HepG2 (cell line): ENCODE results near the gene TPGS1. TPM values are rescaled to one million over a fixed set of nuclear protein-coding genes. Genes with fewer than 3 reads are reported as not detected.

Source experiments
- AHDC1 ChIP-seq: sonication (generic); formaldehyde crosslinking; IDR thresholded peaks from 2 replicates; pipeline ENCODE4 v1.5.1; 2020; ENCODE audit warnings: mild to moderate bottlenecking, missing genetic modification reagents, borderline replicate concordance
- AHR ChIP-seq: IDR thresholded peaks from 2 replicates; pipeline ENCODE4 v1.6.1; 2018; ENCODE audit warnings: missing genetic modification reagents, missing compliant biosample characterization
- ATF5 ChIP-seq: sonication (generic); formaldehyde crosslinking; IDR thresholded peaks from 2 replicates; pipeline ENCODE4 v1.4.0; 2020; ENCODE audit warnings: mild to moderate bottlenecking, low read depth, missing genetic modification reagents
- CREB3 ChIP-seq: sonication (generic); formaldehyde crosslinking; IDR thresholded peaks from 2 replicates; pipeline ENCODE4 v1.5.0; 2020; ENCODE audit warnings: missing genetic modification reagents
- DPF2 ChIP-seq: sonication (generic); formaldehyde crosslinking; IDR thresholded peaks from 2 replicates; pipeline ENCODE4 v1.4.0; 2020; ENCODE audit warnings: mild to moderate bottlenecking, low read depth, missing genetic modification reagents, borderline replicate concordance
- MEIS2 ChIP-seq: sonication (generic); formaldehyde crosslinking; IDR thresholded peaks from 2 replicates; pipeline ENCODE4 v1.9.0; 2021; ENCODE audit warnings: mild to moderate bottlenecking, missing genetic modification reagents
- TRAFD1 ChIP-seq: sonication (generic); formaldehyde crosslinking; IDR thresholded peaks from 2 replicates; pipeline ENCODE4 v1.5.1; 2020; ENCODE audit warnings: missing genetic modification reagents, mild to moderate bottlenecking, borderline replicate concordance
- TRIM24 ChIP-seq: sonication (generic); formaldehyde crosslinking; IDR thresholded peaks from 2 replicates; pipeline ENCODE4 v1.8.0; 2022; ENCODE audit warnings: mild to moderate bottlenecking, missing genetic modification reagents
- ZBTB7B ChIP-seq: sonication (generic); formaldehyde crosslinking; IDR thresholded peaks from 2 replicates; pipeline ENCODE4 v1.4.0; 2020; ENCODE audit warnings: missing genetic modification reagents
- ZNF646 ChIP-seq: sonication (generic); formaldehyde crosslinking; IDR thresholded peaks from 2 replicates; pipeline ENCODE4 v1.9.0; 2021; ENCODE audit warnings: mild to moderate bottlenecking, missing genetic modification reagents
- ZNF670 ChIP-seq: sonication (generic); formaldehyde crosslinking; IDR thresholded peaks from 2 replicates; pipeline ENCODE4 v1.8.0; 2022; ENCODE audit warnings: mild to moderate bottlenecking, missing genetic modification reagents, borderline replicate concordance
- ZNF816 ChIP-seq: sonication (generic); formaldehyde crosslinking; IDR thresholded peaks from 2 replicates; pipeline ENCODE4 v1.8.0; 2022; ENCODE audit warnings: missing genetic modification reagents, mild to moderate bottlenecking, borderline replicate concordance
- ZSCAN29 ChIP-seq: sonication (generic); formaldehyde crosslinking; conservative IDR thresholded peaks from 2 replicates; pipeline ENCODE4 v1.4.0; 2020; ENCODE audit warnings: mild to moderate bottlenecking, missing genetic modification reagents
- polyA plus RNA-seq, 8 experiments: library from polyadenylated mRNA; depleted of rRNA in 3 of 8; stranded (reverse) in 7 of 8; unstranded in 1 of 8; fragments of >200 nt; fragmentation: Illumina TruSeq in 4 of 8; extraction: Trizol in 4 of 8; gene quantifications; 2 replicates each; pipeline versions ENCODE4 v1.2.1 to v1.2.3, GENCODE V29; 2011 to 2016; ENCODE audit warnings: low read depth in 4 of 8, missing spikeins in 1 of 8, mixed read lengths in 1 of 8; ENCODE audit not compliant: insufficient read depth in 1 of 8
- total RNA-seq, 5 experiments: library from RNA; depleted of rRNA; stranded (reverse); fragments of >200 nt; fragmentation: Illumina TruSeq; extraction: Trizol; gene quantifications; 2 replicates each; pipeline ENCODE4 v1.2.3, GENCODE V29; 2016; ENCODE audit warnings: low read depth in 1 of 5

The TPGS1 gene
- total and polyA plus RNA-seq, 2 of the 13 experiments (the other 11 are each of a cell fraction or from before 2014, with no cell fraction given) = 1.1 to 6.2 TPM

- no peak for TF ChIP-seq ZNF646 (CRISPR knock-in tag)
- TF ChIP-seq ZSCAN29 = no peak
- TF ChIP-seq TRAFD1 (CRISPR knock-in tag) = no peak
- TF ChIP-seq MEIS2 (CRISPR knock-in tag) = no peak
- no peak for TF ChIP-seq AHDC1
- no peak for TF ChIP-seq ZNF670 (CRISPR knock-in tag)
- no peak for TF ChIP-seq ZNF816 (CRISPR knock-in tag)
- no peak for TF ChIP-seq CREB3 (CRISPR knock-in tag)
- TF ChIP-seq TRIM24 (CRISPR knock-in tag) = no peak
- TF ChIP-seq ATF5 (CRISPR knock-in tag) = no peak
- no peak for TF ChIP-seq ZBTB7B (CRISPR knock-in tag)
- no peak for TF ChIP-seq AHR
- no peak for TF ChIP-seq DPF2 (CRISPR knock-in tag)
Observed at GRCh38 chr19:497869-498510, 9.3 kb upstream of the TPGS1 start (continued).
